Keratinocyte (primary cell): ENCODE measurements around the gene CFAP157. TPM values are rescaled to one million over a fixed set of nuclear protein-coding genes. Genes with fewer than 3 reads are reported as not detected.

ENCODE experiments used
- DNase-seq: peaks from one replicate; pipeline ENCODE4 v3.0.0-alpha.2; 2011; ENCODE audit warnings: low read depth, missing footprints, low spot score
- FAIRE-seq: peaks from 2 replicates; lab custom pipeline; 2011; peaks lifted over from hg19 to GRCh38; lab: Jason Lieb, UNC
- H2AFZ ChIP-seq: 2 replicates; pipeline ENCODE4 v1.6.0; 2012; ENCODE audit warnings: low read length, control low read depth, inconsistent platforms; ENCODE audit not compliant: control insufficient read depth
- H3K27ac ChIP-seq: 2 replicates; pipeline ENCODE4 v1.5.1; 2011; ENCODE audit warnings: low read length; ENCODE audit not compliant: control insufficient read depth, insufficient read depth
- H3K27me3 ChIP-seq: 3 replicates; pipeline ENCODE4 v1.6.0; 2011; ENCODE audit warnings: low read length; ENCODE audit not compliant: control insufficient read depth, insufficient read depth; ENCODE audit errors: extremely low read depth
- H3K36me3 ChIP-seq, 2 experiments: 2 replicates in 1 of 2; 3 replicates in 1 of 2; pipeline ENCODE4 v1.5.1; 2011; ENCODE audit warnings: low read length in 2 of 2, mild to moderate bottlenecking in 1 of 2; ENCODE audit not compliant: control insufficient read depth in 2 of 2, insufficient read depth in 2 of 2; ENCODE audit errors: extremely low read depth in 1 of 2
- H3K4me1 ChIP-seq: 3 replicates; pipeline ENCODE4 v1.5.1; 2011; ENCODE audit warnings: low read length; ENCODE audit not compliant: control insufficient read depth, insufficient read depth; ENCODE audit errors: extremely low read depth
- H3K4me2 ChIP-seq: 3 replicates; pipeline ENCODE4 v1.6.0; 2011; ENCODE audit warnings: low read depth, low read length; ENCODE audit not compliant: control insufficient read depth, insufficient read depth; ENCODE audit errors: extremely low read depth
- H3K4me3 ChIP-seq, 3 experiments: fragments of 200-600 bp in 1 of 3; sonication (generic) in 1 of 3; 2 replicates in 2 of 3; 3 replicates in 1 of 3; pipeline ENCODE4 v1.5.1; 2011 to 2016; ENCODE audit warnings: low read length in 3 of 3, mild to moderate bottlenecking in 3 of 3, control low read depth in 2 of 3, inconsistent platforms in 1 of 3, low read depth in 1 of 3, mixed read lengths in 1 of 3, mixed run types in 1 of 3, moderate library complexity in 1 of 3; ENCODE audit not compliant: control insufficient read depth in 2 of 3, insufficient read depth in 2 of 3; ENCODE audit errors: extremely low read depth in 1 of 3
- H3K79me2 ChIP-seq: 2 replicates; pipeline ENCODE4 v1.6.0; 2012; ENCODE audit warnings: low read length; ENCODE audit not compliant: control insufficient read depth, insufficient read depth
- H3K9ac ChIP-seq: 3 replicates; pipeline ENCODE4 v1.6.0; 2011; ENCODE audit warnings: low read length; ENCODE audit not compliant: control insufficient read depth, insufficient read depth; ENCODE audit errors: extremely low read depth
- H3K9me1 ChIP-seq: 3 replicates; pipeline ENCODE4 v1.6.0; 2011; ENCODE audit warnings: low read length; ENCODE audit not compliant: control insufficient read depth, insufficient read depth; ENCODE audit errors: extremely low read depth
- H3K9me3 ChIP-seq: 2 replicates; pipeline ENCODE4 v1.5.1; 2012; ENCODE audit warnings: low read depth, low read length; ENCODE audit not compliant: control insufficient read depth
- H4K20me1 ChIP-seq: 3 replicates; pipeline ENCODE4 v1.6.0; 2011; ENCODE audit warnings: low read length; ENCODE audit not compliant: control insufficient read depth, insufficient read depth; ENCODE audit errors: extremely low read depth
- EZH2 ChIP-seq: IDR thresholded peaks from one replicate; pipeline ENCODE4 v1.6.1; 2012; ENCODE audit warnings: inconsistent platforms, mild to moderate bottlenecking, low read length, moderate library complexity
- dilution Hi-C: fragments of 300-500 bp; cut with MboI; formaldehyde crosslinking; loops from one replicate; pipeline ENCODE4 v1.7.0; 2020; ENCODE audit warnings: low sequenced_read_pairs; ENCODE audit not compliant: extremely low pct_ligation_motif_present
- polyA plus RNA-seq, 5 experiments: library from polyadenylated mRNA; depleted of rRNA in 3 of 5; stranded (reverse) in 3 of 5; stranded (forward) in 1 of 5; unstranded in 1 of 5; fragments of >200 nt; gene quantifications; 1 replicate in 1 of 5; 2 replicates in 3 of 5; 3 replicates in 1 of 5; pipeline versions ENCODE4 v1.2.1 to v1.2.3, GENCODE V29; 2011 to 2012; ENCODE audit warnings: missing spikeins in 2 of 5, low read depth in 1 of 5, low replicate concordance in 1 of 5
- TF ChIP-seq, protein P1 (sequence below), 3 experiments: IDR thresholded peaks in 1 of 3; conservative IDR thresholded peaks in 1 of 3; optimal IDR thresholded peaks in 1 of 3; 2 replicates in 2 of 3; 3 replicates in 1 of 3; pipeline versions ENCODE3 to v1.5.1; 2011; ENCODE audit warnings: low read length in 3 of 3, mild to moderate bottlenecking in 3 of 3, moderate library complexity in 2 of 3, control low read depth in 1 of 3, inconsistent platforms in 1 of 3; ENCODE audit not compliant: insufficient read depth in 2 of 3; ENCODE audit errors: extremely low read depth in 1 of 3

The CFAP157 gene
- polyA plus RNA-seq, 1 donor (not counting 4 experiments of a cell fraction or from before 2014, with no cell fraction given), result not detected

DNA sequence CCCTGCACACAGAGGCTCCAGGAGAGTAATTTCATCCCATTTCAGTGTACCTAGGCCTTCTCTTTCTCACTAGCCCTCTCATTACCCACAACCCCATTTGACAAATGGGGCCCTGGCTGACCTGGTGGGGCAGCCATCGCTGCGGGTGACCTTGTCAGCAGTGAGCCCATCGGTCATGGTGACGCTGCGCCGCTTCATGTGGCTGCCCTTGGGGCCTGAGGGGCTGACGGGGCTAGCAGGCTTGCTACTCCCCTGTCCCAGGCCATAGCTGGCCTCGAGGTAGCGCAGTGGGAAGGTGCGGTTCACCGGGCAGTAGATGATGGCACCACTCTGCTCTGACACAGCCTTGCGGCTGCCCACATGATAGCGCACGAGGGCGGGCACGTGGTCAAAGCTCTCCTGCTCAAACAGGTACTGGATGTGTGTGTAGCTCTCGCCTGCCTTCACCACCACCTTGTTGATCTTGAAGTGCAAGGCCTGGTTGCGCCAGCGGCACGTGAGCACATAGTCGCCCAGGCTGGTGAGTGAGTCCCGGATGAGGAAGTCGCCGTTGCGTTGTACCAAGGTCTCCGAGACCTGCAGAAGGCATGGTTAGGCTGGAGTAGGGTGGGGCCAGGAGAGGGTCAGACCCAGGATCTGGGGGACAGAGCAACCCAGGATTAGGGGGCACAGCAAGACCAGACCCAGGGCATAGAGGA, 42.5 kb downstream of the CFAP157 start:
- H3K4me2 ChIP-seq, result no peak overlapping the region
- no peaks in the 10 kb centered on the region for H3K4me1 ChIP-seq
- H3K27ac ChIP-seq, result no peak overlapping the region
- no peak overlapping the region for H2AFZ ChIP-seq
- no peak overlapping the region for H3K4me3 ChIP-seq
- H3K9me1 ChIP-seq, result no peaks in the 10 kb centered on the region
- no peaks in the 10 kb centered on the region for H3K9me3 ChIP-seq
- TF ChIP-seq EZH2, result no peak
- TF ChIP-seq, protein P1, sequence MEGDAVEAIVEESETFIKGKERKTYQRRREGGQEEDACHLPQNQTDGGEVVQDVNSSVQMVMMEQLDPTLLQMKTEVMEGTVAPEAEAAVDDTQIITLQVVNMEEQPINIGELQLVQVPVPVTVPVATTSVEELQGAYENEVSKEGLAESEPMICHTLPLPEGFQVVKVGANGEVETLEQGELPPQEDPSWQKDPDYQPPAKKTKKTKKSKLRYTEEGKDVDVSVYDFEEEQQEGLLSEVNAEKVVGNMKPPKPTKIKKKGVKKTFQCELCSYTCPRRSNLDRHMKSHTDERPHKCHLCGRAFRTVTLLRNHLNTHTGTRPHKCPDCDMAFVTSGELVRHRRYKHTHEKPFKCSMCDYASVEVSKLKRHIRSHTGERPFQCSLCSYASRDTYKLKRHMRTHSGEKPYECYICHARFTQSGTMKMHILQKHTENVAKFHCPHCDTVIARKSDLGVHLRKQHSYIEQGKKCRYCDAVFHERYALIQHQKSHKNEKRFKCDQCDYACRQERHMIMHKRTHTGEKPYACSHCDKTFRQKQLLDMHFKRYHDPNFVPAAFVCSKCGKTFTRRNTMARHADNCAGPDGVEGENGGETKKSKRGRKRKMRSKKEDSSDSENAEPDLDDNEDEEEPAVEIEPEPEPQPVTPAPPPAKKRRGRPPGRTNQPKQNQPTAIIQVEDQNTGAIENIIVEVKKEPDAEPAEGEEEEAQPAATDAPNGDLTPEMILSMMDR (optimal IDR thresholded peaks at IDR 0.05 in 1 of 3, IDR thresholded peaks at IDR 0.05 in 1 of 3, conservative IDR thresholded peaks at IDR 0.05 in 1 of 3; ENCODE audit: extremely low read depth in 1 of 3, insufficient read depth in 2 of 3, low read length in 3 of 3), result no peak
- peaks cover 24% of the 10 kb centered on the region for H3K27me3 ChIP-seq
- H3K79me2 ChIP-seq, result no peaks in the 10 kb centered on the region
- no peaks in the 10 kb centered on the region for H4K20me1 ChIP-seq
- no peaks in the 10 kb centered on the region for H3K36me3 ChIP-seq
- DNase-seq (no peak), FAIRE-seq (no peak)
- dilution Hi-C loops, result no loop called here
- H3K9ac ChIP-seq, result no peak overlapping the region

DNA sequence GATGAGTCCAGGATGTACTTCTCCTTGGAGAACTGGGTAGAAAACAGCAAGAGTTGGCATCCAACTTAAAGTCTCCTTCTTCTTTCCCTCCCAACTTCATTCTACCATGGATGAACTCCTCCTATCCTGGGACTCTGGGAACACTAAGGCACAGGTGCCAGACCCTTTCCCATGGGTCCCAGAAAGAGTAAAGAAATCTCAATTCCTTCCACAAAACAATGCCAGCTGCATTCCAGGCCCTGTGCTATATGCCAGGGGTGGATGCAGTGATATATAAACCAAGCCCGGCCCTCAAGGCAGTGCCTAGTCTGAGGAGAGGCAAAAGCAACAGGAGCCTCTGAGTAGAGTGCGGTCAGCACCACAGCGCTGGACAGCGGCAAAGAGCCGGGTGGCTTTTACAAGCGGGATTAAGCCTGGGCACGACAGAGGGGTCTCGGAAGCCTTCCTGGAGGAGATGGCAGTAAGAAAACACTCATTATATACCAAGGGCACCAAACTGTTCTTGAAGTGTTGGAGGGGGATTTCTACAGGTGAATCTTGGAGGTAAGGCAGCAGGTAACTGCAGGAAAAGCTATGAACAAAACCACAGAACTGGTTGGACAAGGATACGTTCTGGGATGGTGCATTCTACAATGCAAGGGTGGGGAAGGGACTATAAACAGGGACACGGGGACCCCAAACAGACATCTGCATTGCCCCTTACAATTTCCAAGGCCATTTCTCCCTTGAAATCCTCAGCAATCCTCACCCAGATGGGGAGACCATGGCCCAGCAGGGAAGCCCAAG, 44.7 kb downstream of the CFAP157 start:
- DNase-seq (no peak), FAIRE-seq (no peak)
- Histone ChIP-seq H3K4me2 (no peak overlapping the region), H3K27me3 (peaks cover 43% of the 10 kb centered on the region), H3K27ac (no peak overlapping the region), H3K4me1 (no peaks in the 10 kb centered on the region), H3K9me3 (no peaks in the 10 kb centered on the region), H3K79me2 (no peaks in the 10 kb centered on the region), H3K4me3 (no peak overlapping the region), H2AFZ (no peak overlapping the region), H3K9ac (no peak overlapping the region), H3K9me1 (no peaks in the 10 kb centered on the region), H4K20me1 (no peaks in the 10 kb centered on the region), H3K36me3 (no peaks in the 10 kb centered on the region)
- dilution Hi-C loops, result no loop called here
- TF ChIP-seq EZH2, result no peak
- TF ChIP-seq, protein P1 (optimal IDR thresholded peaks at IDR 0.05 in 1 of 3, IDR thresholded peaks at IDR 0.05 in 1 of 3, conservative IDR thresholded peaks at IDR 0.05 in 1 of 3; ENCODE audit: extremely low read depth in 1 of 3, insufficient read depth in 2 of 3, low read length in 3 of 3), result no peak
